DLD1 (cell line): Measurements from ENCODE around the gene CERK.

ENCODE experiments used
- in situ Hi-C: cut with HindIII; loops from 2 replicates; pipeline ENCODE4 v1.10.0; 2017; ENCODE audit warnings: low sequenced_read_pairs

The CERK gene

DNA sequence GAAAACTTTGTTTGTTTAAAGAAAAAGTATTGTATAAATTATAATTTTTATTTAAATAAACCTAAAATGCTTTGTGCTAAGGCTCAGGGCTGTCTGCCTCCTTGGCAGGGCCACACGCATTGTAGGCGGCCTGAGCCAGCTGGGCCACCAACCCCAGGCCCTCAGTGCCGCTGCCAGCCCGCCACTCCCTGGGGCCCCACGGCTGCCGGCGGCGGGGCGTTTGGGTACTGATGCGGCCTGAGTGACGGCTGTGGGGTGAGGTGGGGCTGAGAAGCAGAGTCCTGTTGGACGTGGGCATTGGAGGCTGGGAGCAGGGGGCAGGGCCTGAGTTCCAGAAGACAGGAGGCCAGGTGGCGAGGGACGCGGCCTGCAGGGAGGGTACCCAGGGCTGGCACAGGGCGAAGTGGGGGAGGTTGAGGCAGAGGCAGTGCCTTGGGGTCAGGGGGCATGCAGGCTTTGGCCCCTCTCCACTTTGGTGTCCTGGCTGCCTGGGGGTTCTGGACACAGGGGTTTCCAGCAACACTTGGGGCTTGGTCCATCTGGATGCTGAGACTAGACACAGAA, 58.3 kb downstream of the CERK start:
- in situ Hi-C loops: no loop called here

DNA sequence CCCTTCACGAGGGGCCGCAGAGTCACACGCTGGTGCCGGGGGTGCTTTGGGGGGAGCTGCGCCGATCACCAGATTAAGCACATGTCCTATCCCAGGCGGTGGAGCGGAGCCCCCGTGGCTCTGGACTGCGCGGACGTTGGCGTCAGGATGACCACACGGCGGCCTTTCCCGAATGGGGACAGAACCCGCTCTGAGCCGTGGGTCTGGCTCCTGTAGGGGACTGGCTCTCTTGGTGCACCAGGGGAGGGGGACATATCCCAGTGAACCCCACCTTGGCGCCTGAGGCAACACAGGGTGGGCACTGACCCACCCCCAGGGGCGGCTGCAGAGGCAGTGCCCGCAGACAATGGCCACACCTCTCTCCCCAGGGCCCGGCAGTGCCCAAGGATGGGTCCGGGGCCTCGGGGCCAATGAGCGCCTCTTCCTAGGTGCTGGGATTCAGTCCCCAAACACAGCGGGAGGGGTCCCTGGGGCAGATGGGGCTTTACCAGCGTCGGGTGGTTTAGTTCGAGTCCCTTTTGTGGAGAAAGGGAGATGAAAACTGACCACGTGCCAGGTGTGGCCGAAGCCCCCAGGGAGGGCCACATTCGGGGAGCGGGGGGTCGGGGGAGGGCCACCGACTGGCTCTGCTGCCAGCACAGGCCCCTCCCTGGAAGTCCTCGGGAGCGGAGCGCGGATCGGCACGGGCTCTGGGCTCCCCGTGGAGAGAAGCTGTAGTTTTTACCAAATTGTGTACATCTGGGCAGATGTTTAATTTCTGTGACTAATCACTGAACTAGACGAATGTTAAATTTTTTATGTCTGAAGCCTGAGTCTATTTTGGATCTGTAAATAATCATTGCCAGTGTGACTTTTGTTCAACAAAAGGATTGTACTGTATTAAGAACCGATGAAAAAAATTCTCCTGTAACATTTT, 59.0 kb downstream of the CERK start:
- in situ Hi-C loops: no loop called here

DNA sequence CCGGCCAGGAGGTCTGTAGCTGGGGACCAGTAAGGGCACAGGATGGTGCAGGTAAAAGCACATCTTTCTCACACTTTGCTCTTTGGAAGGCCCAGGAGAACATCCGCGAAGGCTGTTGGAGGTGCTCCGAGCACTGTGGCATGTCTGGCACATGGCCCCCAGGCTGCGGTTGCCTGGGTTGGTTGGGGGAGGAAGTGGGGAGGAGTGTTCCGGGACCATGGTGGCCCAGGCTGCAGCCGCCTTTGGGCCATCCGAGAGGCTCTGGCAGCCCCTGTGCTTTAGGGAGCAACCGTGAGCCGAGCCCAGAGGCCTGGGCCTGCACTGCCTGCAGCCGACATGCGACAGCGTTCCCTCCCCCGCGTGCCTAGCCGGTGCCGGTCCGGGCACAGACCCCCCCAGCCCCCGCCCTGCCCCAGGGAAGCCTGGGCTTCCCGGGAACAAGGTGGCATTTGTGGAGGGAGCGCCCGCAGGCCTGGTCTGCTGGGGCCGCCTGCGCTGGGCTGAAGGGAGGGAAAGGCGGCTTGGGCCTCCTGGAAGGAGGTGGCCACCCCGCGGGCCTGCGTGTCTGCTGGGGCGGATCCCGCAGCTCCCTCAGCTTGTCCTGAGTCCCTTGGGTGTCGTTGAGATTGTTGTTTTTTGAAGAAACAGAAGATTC, 59.9 kb downstream of the CERK start:
- in situ Hi-C loops: no loop called here

DNA sequence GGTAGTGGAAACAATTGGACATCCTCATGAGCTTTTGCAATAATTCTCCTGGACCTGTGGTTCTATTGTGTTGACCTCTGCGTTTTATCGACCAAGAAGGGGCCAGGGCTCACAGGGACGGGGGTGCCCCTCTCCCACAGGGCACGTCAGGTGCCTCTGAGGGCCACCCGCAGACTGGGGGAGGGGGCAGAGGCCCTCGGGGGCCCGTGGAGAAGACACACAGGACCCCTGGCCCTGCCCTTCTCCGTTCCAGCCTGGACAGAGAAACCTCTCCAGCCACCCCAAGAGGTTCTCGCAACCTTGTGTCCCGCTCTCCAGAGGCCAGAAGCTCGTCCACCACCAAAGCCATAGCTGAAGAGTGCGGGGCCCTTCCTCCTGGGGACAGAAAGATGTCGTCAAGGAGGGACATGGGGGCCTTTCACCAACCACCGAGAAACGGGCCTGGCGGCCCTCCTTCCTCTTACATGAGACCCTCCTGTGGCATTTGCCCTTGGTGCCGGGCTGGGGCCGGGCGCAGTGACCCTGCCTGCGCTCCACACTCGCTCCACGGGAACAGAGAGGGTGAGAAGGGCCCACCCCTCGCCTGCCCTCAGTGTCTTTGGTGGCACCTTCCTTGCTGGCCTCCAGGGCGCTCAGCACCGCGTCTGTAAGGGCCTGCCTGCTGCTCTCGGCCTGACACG, 60.6 kb downstream of the CERK start:
- in situ Hi-C loops: no loop called here

DNA sequence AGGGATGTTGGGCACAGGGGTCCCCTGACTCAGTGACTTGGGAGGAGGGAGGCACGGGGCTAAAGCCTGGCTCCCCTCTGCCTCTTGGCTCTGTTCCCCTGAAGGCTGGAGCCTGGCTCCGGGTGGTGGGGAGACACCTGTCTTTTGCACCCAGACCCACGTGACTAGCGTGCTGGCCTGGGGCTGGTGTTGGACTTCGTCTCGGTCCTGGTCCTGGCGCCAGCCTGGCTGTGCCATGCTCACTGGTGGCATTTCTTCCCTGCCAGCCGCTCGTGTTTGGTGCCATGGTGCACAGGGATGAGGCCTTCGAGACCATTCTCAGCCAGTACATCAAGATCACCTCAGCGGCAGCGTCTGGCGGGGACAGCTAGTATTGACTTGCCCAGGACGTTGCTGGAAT, 61.2 kb downstream of the CERK start:
- in situ Hi-C loops: no loop called here

DNA sequence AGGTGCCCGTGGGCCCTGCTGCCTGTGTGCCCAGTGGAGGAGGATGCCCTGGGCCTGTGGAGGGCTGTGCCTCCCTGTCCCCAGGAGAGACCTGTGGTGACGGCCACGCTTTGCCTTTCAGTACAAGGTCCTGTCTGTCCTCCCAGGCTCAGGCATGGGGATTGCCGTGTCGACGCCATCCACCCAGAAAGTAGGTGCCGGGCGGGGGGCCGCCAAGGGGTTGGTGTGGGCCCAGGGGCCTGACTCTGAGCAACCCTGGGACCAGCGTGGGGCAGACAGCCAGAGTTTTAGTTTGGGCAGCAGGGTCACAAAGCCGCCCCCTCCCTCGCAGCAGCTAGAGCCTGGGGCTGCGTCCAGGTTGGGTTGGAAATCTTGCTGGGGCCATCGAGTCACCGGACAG, 61.6 kb downstream of the CERK start:
- in situ Hi-C loops: no loop called here

DNA sequence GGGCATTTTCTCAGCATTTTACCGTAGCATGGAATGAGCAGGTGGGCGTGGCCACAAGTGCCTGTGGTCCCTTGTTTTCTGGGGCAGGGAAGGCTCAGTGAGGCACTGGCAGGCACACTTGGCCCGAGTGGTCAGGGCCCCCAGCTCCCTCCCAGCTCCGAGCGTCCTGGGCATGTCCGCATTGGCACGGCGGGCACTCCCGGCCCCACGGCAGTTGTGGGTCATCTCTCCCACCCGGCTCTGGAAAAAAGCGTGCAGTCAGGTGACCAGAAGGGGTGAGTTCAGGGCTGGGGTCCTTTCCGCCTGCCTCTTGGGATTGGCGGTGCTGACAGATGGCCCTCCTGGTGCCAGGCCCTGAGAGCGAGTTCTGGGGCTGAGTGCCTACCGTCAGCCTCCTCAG, 62.1 kb downstream of the CERK start:
- in situ Hi-C loops: no loop called here

DNA sequence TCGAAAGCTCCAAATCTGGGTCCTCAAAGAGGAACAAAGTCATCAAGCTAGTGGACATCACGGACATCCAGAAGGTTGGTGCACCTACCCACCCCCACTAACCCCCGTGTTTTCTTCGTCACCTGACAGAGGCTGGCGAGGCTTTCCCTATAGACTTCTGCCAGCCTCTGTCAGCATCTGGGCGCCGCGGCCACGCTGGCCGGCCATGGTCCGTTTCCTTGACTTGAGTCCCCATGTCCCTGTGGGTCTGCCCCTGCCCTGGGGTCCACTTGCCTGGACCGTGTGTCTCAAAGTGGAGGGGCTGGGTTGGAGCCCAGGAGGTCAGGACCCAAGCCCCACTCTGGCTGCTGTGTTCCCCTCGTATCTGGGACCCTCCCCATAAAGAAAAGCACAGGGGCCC, 62.6 kb downstream of the CERK start:
- in situ Hi-C loops: no loop called here

DNA sequence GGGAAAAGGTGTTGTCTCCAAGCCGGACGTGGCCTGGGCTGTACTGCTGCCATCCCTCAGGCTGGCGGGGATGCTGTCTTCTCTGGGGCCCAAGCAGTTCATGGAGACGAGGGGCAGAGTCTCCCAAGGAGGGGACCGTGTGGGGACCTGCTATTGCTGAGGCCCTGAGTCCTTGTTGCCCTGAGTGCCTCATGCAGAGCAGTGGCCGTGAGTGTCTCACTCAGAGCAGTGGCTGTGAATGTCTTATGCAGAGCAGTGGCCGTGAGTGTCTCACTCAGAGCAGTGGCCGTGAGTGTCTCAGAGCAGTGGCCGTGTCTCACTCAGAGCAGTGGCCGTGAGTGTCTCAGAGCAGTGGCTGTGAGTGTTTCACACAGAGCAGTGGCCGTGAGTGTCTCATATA, 63.1 kb downstream of the CERK start:
- in situ Hi-C loops: no loop called here

DNA sequence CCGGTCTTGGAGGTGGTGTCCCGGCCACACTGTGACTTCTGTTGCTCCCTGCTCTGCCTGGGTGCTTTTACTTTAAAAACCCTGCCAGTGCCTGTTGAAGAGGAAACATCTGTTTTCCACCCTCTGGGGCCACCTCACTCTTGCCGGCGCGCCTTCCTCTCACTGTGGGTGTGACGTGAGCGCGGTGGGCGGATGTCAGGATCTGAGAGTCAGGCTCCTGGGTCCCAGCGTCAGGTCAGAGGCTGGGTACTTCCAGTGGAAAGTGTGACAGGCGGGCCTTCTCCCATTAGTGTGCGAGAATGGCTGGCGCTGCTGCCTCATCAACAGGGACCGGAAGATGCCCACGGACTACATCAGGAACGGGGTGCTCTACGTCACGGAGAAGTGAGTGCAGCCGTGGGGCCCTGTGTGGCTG, 63.7 kb downstream of the CERK start:
- in situ Hi-C loops: no loop called here

DNA sequence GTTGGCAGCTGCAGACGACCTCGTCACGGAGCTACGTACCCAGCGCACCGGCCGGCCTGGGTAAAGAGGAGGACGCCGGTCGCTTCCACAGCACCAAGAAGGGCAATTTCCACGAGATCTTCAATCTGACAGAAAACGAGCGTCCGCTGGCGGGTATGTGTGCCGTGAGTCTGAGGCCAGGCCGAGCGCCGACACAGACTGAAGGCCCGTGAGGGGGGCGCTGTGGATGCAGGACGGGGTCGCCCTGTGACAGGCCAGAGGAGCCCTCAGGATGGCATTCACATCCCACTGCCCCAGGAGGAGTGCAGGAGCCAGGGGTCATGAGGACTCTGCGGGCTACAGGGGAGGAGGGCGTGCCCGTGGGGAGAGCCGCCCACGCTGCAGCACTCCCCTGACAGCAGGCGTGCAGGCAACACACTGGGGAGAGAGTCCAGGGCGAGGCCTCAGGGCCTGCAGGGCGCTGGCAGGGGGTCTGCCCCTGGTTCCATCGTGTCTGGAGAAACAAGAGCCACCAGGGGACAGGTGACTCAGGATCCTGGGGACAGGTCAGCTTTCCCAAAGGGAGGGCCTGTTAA, 64.3 kb downstream of the CERK start:
- in situ Hi-C loops: no loop called here

DNA sequence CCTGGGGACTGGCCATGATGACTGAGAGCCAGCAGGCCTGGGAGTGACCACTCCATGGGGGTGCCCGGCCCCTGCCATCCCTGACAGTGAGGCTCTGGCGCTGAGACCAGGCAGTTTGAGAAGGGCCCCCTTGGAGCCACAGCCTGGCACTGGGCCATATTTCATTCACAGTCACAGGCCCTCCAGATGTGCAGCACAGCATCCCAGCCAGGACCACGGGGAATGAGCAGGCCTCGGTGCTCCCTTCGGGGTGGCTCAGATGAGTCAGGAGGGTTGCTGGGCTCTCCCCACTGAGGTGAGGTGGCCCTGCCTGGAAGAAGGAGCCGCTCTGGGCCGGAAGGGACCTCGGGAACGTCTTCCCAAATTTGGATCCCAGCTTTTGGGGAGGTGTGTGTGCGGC, 64.8 kb downstream of the CERK start:
- in situ Hi-C loops: no loop called here

DNA sequence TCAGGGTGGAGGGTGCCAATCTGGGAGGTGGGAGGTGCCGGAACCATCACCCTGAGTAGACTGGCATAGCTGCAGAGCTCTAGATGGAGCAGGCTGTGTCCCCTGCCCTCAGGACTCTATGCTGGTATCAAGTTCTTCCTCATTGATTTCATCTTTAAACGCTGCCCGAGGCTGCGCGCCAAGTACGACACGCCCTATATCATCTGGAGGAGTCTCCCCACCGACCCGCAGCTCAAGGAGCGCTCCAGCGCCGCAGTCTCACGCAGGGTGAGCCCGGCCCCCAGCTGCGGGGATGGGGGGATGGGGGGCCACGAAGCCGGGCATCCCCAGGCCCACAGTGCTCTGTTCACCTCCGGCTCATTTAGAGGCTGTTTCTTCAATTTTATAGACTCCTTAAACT, 65.3 kb downstream of the CERK start:
- in situ Hi-C loops: no loop called here

DNA sequence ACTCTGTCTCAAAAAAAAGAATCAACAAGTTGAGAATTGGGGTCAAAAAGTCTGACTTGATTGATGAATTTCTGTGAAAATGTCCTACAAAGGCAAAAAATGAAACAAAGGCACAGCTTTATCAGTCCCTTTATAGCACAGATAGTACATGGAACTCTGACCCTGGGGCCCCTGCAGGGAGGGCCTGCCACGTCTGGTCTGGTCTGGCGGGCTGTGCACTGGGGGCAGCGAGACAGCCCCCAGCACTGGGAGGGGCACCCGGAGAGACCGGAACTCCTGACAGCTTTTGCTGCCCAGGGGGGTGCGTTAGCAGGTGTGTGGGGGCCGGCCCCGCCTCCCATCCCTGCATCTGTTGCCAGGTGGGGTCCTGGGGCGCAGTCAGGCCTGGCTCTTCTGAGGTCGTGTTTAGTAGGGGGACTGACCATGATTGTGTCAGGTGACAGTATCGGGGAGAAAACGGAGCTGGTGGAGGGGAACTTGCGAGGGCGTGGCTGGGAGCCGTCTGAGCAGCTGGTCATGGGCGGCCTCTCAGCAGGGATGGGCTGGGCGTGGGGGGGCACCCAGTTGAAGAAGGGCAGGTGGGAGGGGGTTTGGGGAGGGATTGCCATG, 66.1 kb downstream of the CERK start:
- in situ Hi-C loops: no loop called here

DNA sequence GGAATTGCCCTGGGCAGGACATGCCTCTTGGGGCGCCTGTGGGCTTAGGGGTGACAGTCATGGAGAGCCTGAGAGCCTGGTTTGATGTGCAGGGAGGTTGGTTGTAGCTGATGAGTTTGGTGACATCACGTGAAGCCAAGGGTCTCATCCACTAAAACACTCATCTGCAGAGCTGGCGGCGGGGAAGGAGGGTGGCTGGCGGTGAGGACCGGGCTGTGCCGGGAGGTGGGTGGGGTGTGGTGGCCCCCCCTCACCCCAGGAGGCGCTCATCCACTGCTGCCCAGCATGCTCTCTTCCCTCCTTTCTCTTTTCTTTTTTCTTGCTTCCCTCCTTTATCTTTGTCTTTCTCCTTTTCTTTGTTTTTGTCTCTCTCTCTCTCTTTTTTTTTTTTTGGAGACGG, 68.9 kb downstream of the CERK start:
- in situ Hi-C loops: no loop called here

DNA sequence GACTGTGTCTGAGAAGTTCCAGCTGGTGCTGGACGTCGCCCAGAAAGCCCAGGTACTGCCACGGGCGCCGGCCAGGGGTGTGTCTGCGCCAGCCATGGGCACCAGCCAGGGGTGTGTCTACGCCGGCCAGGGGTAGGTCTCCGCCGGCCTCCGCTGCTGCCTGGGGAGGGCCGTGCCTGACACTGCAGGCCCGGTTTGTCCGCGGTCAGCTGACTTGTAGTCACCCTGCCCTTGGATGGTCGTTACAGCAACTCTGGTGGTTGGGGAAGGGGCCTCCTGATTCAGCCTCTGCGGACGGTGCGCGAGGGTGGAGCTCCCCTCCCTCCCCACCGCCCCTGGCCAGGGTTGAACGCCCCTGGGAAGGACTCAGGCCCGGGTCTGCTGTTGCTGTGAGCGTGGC, 69.9 kb downstream of the CERK start:
- in situ Hi-C loops: no loop called here

DNA sequence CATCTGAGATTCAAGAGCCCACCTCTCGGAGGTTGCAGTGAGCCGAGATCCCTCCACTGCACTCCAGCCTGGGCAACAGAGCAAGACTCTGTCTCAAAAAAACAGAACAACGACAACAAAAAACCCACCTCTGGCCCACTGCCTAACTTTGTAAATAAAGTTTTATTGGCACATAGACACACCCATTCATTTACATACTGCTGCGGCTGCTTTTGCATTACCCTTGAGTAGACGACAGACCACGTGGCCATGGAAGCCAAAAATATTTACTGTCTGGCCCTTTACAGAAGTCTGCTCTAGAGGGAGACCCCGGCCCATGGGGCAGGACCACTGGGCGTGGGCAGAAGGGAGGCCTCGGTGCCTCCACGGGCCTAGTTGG, 70.8 kb downstream of the CERK start:
- in situ Hi-C loops: no loop called here

DNA sequence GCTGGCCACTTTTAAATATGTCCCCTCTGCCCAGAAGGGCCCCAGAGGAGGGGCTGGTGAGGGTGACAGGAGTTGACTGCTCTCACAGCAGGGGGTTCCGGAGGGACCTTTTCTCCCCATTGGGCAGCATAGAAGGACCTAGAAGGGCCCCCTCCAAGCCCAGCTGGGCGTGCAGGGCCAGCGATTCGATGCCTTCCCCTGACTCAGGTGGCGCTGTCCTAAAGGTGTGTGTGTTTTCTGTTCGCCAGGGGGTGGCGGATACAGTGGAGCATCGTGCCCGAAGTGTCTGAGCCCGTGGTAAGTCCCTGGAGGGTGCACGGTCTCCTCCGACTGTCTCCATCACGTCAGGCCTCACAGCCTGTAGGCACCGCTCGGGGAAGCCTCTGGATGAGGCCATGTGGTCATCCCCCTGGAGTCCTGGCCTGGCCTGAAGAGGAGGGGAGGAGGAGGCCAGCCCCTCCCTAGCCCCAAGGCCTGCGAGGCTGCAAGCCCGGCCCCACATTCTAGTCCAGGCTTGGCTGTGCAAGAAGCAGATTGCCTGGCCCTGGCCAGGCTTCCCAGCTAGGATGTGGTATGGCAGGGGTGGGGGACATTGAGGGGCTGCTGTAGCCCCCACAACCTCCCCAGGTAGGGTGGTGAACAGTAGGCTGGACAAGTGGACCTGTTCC, 71.3 kb downstream of the CERK start:
- in situ Hi-C loops: no loop called here

DNA sequence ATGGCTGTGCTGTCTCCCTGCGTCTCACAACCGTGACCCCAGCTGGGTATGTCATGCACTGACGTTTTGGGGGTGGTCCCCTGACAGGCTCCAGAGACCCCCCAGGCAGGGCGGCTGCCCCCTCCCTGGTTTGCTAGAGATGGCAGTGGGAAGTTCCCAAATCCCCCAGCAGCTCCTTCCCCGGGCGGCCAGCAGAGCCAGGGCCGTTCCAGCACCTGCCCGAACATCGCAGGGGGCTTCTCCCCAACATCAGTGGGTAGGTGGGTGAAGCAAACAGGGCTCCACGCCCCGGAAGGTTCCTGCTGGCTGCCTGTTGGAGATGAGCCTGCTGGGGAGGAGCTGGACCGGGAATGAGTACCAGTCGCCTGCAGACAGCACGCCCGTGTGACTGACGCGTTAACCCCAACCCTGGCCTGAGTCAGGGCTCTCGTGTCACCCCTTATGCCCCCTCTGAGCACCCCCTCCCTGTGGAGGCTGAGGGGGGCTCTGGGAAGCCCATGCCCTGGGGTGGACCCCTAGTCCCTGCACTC, 72.2 kb downstream of the CERK start:
- in situ Hi-C loops: no loop called here

DNA sequence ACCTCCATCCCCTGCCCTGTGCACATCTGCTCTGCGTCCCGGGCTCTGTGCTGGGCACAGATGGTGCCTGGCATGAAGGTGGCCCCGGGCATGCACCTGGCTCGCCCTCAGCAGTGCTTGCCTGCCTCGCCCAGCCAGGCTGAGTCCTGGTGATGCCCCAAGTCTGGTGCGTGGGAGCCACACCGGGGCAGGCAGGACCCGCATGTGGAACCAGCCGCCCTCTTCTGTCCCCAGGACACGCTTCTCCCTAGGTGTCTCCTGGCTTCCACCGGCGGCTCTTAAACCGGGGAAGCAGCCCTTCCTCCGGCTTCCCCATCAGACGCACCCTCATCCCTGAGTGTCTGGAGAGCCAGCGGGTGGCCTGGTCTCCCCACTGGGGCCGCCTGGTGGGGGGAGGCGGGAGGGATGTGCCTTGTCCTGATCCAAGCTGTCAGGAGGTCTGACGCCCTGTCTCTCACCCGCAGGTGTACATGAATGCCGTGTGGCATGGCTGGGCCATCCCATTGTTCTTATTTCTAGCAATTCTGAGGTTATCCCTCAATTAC, 72.8 kb downstream of the CERK start:
- in situ Hi-C loops: no loop called here
